ENCODE measurements around the gene CLDN34.
A peak's percentile ranks its signal among the peaks of the same experiment; 100 is the strongest.

CLDN34 gene

DNA sequence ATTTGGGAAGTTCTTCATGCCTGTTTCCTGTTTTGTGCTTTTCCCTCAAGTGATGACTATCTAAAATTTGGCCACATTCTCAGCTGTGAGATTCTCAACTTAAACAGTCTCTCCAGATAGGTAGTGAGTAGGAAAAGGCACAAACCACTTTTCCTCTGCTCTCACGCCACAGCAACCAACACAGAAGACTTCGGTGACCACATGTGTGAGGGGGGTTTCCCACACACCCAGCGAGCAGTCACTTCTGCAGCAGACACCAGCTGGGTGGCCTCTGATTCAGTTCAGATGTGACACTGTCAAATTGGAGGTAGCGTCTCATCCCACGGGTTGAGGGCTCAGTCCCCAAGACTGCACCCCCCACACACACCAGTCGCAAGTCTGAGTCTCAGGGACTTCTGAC lies 25.1 kb upstream of the CLDN34 start:
- Histone ChIP-seq H3K4me2 (ENCODE audit: low read length) (no peak overlapping the region), H3K9ac (ENCODE audit: low read depth, low read length) (no peak overlapping the region), H3K4me1 (ENCODE audit: control insufficient read depth, insufficient read depth, low read length) (no peaks in the 10 kb centered on the region), H3K4me3 (ENCODE audit: low read length) (no peak overlapping the region), H3K9me3 (replicated peaks; ENCODE audit: low read length) (no peaks in the 10 kb centered on the region), H3K36me3 (ENCODE audit: insufficient read depth, low read length) (peaks cover 12% of the 10 kb centered on the region), H3K27me3 (ENCODE audit: control insufficient read depth, insufficient read depth, low read length) (no peaks in the 10 kb centered on the region)

DNA sequence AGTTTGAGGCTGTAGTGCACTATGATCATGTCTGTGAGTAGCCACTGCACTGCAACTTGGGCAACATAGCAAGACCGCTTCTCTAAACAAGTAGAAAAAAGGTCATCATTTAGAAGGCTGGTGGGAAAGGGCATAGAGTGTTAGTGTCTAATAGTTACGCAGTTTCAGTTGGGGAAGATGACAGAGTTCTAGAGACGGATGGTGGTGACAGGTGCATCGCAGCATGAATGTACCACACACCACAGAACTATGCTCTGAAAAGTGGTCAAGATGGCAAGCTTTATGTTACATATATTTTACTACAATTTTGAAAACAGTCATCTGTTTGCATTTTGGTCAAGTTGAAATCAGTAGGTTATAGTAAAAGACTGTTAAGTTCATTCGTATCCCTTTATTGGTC lies 23.7 kb upstream of the CLDN34 start:
- Histone ChIP-seq H3K36me3 (ENCODE audit: insufficient read depth, low read length) (peaks cover 11% of the 10 kb centered on the region), H3K4me2 (ENCODE audit: low read length) (no peak overlapping the region), H3K4me3 (ENCODE audit: low read length) (no peak overlapping the region), H3K9me3 (replicated peaks; ENCODE audit: low read length) (no peaks in the 10 kb centered on the region), H3K27me3 (ENCODE audit: control insufficient read depth, insufficient read depth, low read length) (no peaks in the 10 kb centered on the region), H3K4me1 (ENCODE audit: control insufficient read depth, insufficient read depth, low read length) (peaks cover 1% of the 10 kb centered on the region), H3K9ac (ENCODE audit: low read depth, low read length) (no peak overlapping the region)

DNA sequence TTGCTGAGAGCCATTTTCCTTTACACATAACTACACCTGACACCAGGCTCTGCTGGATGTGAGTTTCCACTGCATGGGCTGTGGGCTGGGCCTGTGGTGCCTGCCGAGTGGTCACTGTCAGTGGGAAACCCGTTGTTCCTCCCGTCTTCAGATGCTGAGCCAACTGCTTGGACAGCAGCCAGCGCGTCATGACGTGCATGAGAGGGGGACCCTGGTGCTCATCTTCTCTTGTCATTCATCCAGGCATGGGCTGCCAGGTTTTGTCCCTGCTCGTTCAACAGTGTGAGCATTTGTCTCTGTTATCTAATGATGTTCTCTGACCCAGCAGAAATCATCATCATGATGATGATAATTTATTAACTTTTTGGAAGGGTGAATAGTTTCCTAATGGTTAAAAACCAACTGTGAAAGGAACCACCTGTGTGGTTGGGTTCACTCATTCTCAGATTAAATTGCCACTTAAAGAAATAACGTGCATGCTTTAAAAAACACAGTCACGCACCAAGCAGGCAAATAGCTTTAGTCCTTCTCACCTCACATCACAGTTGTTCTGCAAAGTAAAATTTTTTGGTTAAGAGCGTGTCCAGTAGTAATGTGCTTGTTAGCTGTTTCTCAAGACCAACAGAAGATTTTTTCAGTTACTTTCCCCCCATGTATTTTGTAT lies 19.9 kb upstream of the CLDN34 start:
- peaks cover 10% of the 10 kb centered on the region for H3K36me3 ChIP-seq (ENCODE audit: insufficient read depth, low read length)
- no peak overlapping the region for H3K4me3 ChIP-seq (ENCODE audit: low read length)
- H3K4me1 ChIP-seq (ENCODE audit: control insufficient read depth, insufficient read depth, low read length): peaks cover 11% of the 10 kb centered on the region
- H3K4me2 ChIP-seq (ENCODE audit: low read length): no peak overlapping the region
- H3K9ac ChIP-seq (ENCODE audit: low read depth, low read length): no peak overlapping the region
- H3K9me3 ChIP-seq (replicated peaks; ENCODE audit: low read length): no peaks in the 10 kb centered on the region
- no peaks in the 10 kb centered on the region for H3K27me3 ChIP-seq (ENCODE audit: control insufficient read depth, insufficient read depth, low read length)

DNA sequence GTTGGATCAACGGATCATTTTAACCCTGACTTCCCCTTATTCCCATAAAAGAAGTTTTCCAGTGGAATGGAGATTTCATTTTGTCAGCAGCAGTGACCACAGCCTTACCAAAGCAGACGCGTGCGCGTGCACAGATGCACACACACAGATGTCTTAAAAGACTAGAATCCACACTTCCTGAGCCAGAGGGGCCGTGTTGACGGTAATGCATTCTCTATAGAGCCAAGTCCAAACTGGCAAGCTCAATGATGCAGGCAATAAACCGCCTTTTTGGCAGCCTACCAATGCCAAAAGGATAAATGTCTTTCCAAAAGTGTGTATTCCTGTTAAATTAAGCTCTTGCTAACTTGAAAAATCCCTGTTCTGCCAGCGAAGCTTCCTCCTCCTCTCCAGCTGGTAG lies 18.8 kb upstream of the CLDN34 start:
- Histone ChIP-seq H3K9ac (ENCODE audit: low read depth, low read length) (no peak overlapping the region), H3K4me3 (ENCODE audit: low read length) (no peak overlapping the region), H3K9me3 (replicated peaks; ENCODE audit: low read length) (no peaks in the 10 kb centered on the region), H3K4me2 (ENCODE audit: low read length) (peak overlapping the region; percentile 28), H3K4me1 (ENCODE audit: control insufficient read depth, insufficient read depth, low read length) (peaks cover 11% of the 10 kb centered on the region), H3K36me3 (ENCODE audit: insufficient read depth, low read length) (peaks cover 10% of the 10 kb centered on the region), H3K27me3 (ENCODE audit: control insufficient read depth, insufficient read depth, low read length) (no peaks in the 10 kb centered on the region)

DNA sequence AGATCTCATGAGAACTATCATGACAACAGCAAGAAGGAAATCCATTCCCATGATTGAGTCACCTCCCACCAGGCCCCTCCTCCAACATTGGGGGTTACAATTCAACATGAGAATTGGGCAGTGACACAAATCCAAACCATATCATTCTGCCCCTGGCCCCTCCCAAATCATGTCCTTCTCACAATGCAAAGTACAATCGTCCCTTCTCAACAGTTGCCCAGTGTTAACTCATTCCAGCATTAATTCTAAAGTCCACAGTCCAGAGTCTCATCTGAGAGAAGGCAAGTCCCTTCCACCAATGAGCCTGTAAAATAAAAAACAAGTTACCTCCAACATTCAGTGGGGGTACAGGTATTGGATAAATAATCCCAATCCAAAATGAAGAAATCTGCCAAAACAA lies 14.9 kb upstream of the CLDN34 start:
- H3K4me3 ChIP-seq (ENCODE audit: low read length): no peak overlapping the region
- peaks cover 10% of the 10 kb centered on the region for H3K36me3 ChIP-seq (ENCODE audit: insufficient read depth, low read length)
- no peak overlapping the region for H3K9ac ChIP-seq (ENCODE audit: low read depth, low read length)
- H3K4me1 ChIP-seq (ENCODE audit: control insufficient read depth, insufficient read depth, low read length): peaks cover 11% of the 10 kb centered on the region
- H3K27me3 ChIP-seq (ENCODE audit: control insufficient read depth, insufficient read depth, low read length): no peaks in the 10 kb centered on the region
- no peak overlapping the region for H3K4me2 ChIP-seq (ENCODE audit: low read length)
- no peaks in the 10 kb centered on the region for H3K9me3 ChIP-seq (replicated peaks; ENCODE audit: low read length)

DNA sequence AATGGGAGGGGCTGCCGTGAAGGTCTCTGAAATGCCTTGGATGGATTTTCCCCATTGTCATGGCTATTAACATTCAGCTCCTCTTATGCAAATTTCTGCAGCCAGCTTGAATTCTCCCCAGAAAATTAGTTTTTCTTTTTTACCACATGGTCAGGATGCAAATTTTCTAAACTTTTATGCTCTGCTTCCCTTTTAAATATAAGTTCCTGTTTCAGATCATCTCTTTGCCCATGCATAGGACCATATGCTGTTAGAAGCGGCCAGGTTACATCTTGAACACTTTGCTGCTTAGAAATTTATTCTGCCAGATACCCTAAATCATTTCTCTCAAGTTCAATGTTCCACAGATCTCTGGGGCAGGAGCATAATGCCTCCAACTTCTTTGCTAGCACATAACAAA lies 13.8 kb upstream of the CLDN34 start:
- H3K4me1 ChIP-seq (ENCODE audit: control insufficient read depth, insufficient read depth, low read length): peaks cover 9% of the 10 kb centered on the region
- H3K9ac ChIP-seq (ENCODE audit: low read depth, low read length): no peak overlapping the region
- peaks cover 4% of the 10 kb centered on the region for H3K36me3 ChIP-seq (ENCODE audit: insufficient read depth, low read length)
- no peaks in the 10 kb centered on the region for H3K27me3 ChIP-seq (ENCODE audit: control insufficient read depth, insufficient read depth, low read length)
- H3K4me2 ChIP-seq (ENCODE audit: low read length): no peak overlapping the region
- no peak overlapping the region for H3K4me3 ChIP-seq (ENCODE audit: low read length)
- no peaks in the 10 kb centered on the region for H3K9me3 ChIP-seq (replicated peaks; ENCODE audit: low read length)

DNA sequence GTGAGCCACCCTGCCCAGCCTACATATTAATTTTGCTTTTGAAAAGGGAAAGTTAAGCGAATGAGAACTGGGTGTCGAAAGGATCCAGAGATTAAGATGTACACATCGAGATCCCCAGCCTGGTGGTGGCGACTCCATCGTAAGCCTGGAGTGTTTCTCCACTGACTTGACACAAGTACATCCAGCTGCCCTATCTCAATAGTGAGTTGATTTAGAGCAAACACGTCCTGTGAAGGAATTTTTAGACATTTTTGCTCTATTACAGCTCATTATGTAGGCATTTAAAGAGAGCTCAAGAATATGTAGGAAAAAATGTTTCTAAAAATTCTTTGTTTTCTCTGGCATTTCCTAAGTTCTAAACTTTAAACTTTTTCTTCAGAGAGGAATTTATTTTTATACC lies 11.7 kb upstream of the CLDN34 start:
- Histone ChIP-seq H3K9ac (ENCODE audit: low read depth, low read length) (no peak overlapping the region), H3K27me3 (ENCODE audit: control insufficient read depth, insufficient read depth, low read length) (no peaks in the 10 kb centered on the region), H3K4me1 (ENCODE audit: control insufficient read depth, insufficient read depth, low read length) (no peaks in the 10 kb centered on the region), H3K4me3 (ENCODE audit: low read length) (no peak overlapping the region), H3K9me3 (replicated peaks; ENCODE audit: low read length) (no peaks in the 10 kb centered on the region), H3K4me2 (ENCODE audit: low read length) (no peak overlapping the region), H3K36me3 (ENCODE audit: insufficient read depth, low read length) (no peaks in the 10 kb centered on the region)

DNA sequence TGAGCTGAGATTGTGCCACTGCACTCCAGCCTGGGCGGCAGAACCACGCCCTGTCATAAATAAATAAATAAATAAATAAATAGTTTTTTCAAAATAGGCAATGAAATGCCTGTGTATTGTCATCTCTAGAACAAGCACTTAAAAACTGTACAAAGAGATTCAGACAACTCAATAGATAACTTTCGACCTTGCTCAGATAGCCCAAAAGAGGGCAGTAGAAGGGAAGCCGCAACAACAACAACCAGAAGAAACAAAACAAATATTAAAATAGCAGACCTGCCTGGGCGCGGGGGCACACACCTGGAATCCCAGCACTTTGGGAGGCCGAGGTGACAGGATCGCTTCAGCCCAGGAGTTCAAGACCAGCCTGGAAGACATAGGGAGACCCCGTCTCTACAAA lies 9.4 kb upstream of the CLDN34 start:
- Histone ChIP-seq H3K9ac (ENCODE audit: low read depth, low read length) (no peak overlapping the region), H3K4me2 (ENCODE audit: low read length) (no peak overlapping the region), H3K4me1 (ENCODE audit: control insufficient read depth, insufficient read depth, low read length) (no peaks in the 10 kb centered on the region), H3K4me3 (ENCODE audit: low read length) (no peak overlapping the region), H3K36me3 (ENCODE audit: insufficient read depth, low read length) (no peaks in the 10 kb centered on the region), H3K27me3 (ENCODE audit: control insufficient read depth, insufficient read depth, low read length) (no peaks in the 10 kb centered on the region), H3K9me3 (replicated peaks; ENCODE audit: low read length) (no peaks in the 10 kb centered on the region)

DNA sequence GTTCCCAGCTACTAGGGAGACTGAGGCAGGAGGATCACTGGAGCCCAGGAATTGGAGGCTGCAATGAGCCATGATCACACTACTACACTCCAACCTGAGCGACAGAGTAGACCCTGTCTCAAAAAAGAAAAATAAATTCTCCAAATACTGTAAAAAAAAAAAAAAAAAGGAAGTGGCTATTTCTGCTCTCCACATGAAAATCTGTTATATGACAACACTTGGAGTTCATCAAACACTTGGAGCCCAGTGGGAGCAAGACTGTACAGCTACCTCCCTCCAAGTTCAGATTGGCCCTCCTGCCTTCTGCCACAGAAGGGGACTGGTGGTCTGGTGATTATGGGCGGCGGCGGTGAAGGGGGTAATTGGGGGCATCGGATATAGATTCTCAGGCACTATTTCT lies 9.0 kb upstream of the CLDN34 start:
- H3K9ac ChIP-seq (ENCODE audit: low read depth, low read length): no peak overlapping the region
- H3K4me2 ChIP-seq (ENCODE audit: low read length): no peak overlapping the region
- H3K27me3 ChIP-seq (ENCODE audit: control insufficient read depth, insufficient read depth, low read length): no peaks in the 10 kb centered on the region
- H3K36me3 ChIP-seq (ENCODE audit: insufficient read depth, low read length): no peaks in the 10 kb centered on the region
- H3K4me1 ChIP-seq (ENCODE audit: control insufficient read depth, insufficient read depth, low read length): no peaks in the 10 kb centered on the region
- H3K9me3 ChIP-seq (replicated peaks; ENCODE audit: low read length): no peaks in the 10 kb centered on the region
- no peak overlapping the region for H3K4me3 ChIP-seq (ENCODE audit: low read length)

DNA sequence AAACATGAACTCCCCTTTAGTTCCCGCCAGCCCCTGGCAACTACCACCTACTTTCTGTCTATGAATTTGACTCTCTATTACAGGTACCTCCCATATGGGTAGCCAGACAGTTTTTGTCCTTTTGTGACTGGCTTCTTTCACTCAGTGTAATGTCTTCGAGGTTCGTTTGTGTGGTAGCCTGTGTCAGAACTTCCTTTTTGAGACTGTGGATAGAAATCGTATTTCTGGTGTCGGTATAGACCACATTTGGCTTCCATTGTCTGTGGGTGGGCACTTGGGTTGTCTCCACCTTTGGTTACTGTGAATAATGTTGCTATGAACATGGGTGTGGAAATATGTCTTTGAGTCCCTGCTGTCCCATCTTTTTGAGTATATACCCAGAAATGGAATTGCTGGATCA lies 5.4 kb upstream of the CLDN34 start:
- no peaks in the 10 kb centered on the region for H3K4me1 ChIP-seq (ENCODE audit: control insufficient read depth, insufficient read depth, low read length)
- H3K9me3 ChIP-seq (replicated peaks; ENCODE audit: low read length): no peaks in the 10 kb centered on the region
- H3K27me3 ChIP-seq (ENCODE audit: control insufficient read depth, insufficient read depth, low read length): no peaks in the 10 kb centered on the region
- H3K36me3 ChIP-seq (ENCODE audit: insufficient read depth, low read length): no peaks in the 10 kb centered on the region
- H3K9ac ChIP-seq (ENCODE audit: low read depth, low read length): no peak overlapping the region
- no peak overlapping the region for H3K4me2 ChIP-seq (ENCODE audit: low read length)
- no peak overlapping the region for H3K4me3 ChIP-seq (ENCODE audit: low read length)

DNA sequence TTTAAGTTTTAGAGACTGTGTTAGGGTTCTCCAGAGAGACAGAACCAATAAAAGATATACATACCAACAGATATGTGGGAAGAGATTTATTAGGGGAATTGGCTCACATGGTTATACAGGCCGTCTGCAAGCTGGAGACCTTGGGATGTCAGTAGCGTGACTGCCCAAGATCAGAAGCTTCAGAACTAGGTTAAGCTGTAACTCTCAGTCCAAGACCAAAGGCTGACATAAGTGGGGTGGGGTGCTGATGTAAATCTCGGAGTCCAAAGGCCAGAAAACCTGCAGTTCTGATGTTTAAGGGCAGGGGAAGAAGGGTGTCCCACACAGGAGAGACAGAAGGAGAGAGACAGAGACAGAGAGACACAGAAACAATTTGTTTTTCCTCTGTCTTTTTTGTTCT lies 10.5 kb downstream of the CLDN34 start:
- H3K9ac ChIP-seq (ENCODE audit: low read depth, low read length): no peak overlapping the region
- no peaks in the 10 kb centered on the region for H3K9me3 ChIP-seq (replicated peaks; ENCODE audit: low read length)
- no peak overlapping the region for H3K4me2 ChIP-seq (ENCODE audit: low read length)
- no peaks in the 10 kb centered on the region for H3K27me3 ChIP-seq (ENCODE audit: control insufficient read depth, insufficient read depth, low read length)
- H3K4me1 ChIP-seq (ENCODE audit: control insufficient read depth, insufficient read depth, low read length): no peaks in the 10 kb centered on the region
- no peaks in the 10 kb centered on the region for H3K36me3 ChIP-seq (ENCODE audit: insufficient read depth, low read length)
- H3K4me3 ChIP-seq (ENCODE audit: low read length): no peak overlapping the region

DNA sequence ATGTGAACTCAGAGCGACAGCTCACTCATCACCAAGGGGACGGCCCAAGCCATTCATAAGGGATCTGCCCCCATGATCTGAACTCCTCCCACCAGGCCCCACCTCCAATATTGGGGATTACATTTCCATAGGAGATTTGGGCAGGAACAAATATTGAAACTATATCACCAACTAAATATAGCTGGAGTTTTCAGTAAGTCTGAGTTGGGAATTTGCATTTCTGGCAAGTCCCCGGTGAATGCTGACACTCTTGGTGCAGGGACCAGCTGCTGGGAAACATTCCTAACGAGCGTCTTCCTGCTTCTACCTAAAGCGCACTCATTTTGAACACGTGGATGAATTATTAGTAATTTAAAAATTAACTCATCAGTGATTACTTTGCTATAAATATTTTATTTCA lies 13.2 kb downstream of the CLDN34 start:
- H3K27me3 ChIP-seq (ENCODE audit: control insufficient read depth, insufficient read depth, low read length): no peaks in the 10 kb centered on the region
- no peak overlapping the region for H3K9ac ChIP-seq (ENCODE audit: low read depth, low read length)
- no peak overlapping the region for H3K4me2 ChIP-seq (ENCODE audit: low read length)
- no peaks in the 10 kb centered on the region for H3K4me1 ChIP-seq (ENCODE audit: control insufficient read depth, insufficient read depth, low read length)
- H3K36me3 ChIP-seq (ENCODE audit: insufficient read depth, low read length): no peaks in the 10 kb centered on the region
- no peak overlapping the region for H3K4me3 ChIP-seq (ENCODE audit: low read length)
- H3K9me3 ChIP-seq (replicated peaks; ENCODE audit: low read length): no peaks in the 10 kb centered on the region

Data from skeletal muscle satellite cell (primary cell).